A549 (cell line): ENCODE results near the gene MROH7. TPM values are rescaled to one million over a fixed set of nuclear protein-coding genes. Genes with fewer than 3 reads are reported as not detected.

ENCODE experiments used
- ATAC-seq, 2 experiments: fragments of 200-7000 bp in 1 of 2; fragments of >200 bp in 1 of 2; cut with Nextera tagmentation in 1 of 2; cut with Tn5 transposase in 1 of 2; 3 replicates each; pipeline versions ENCODE4 v1.8.0 to v1.9.1; 2018 to 2020; ENCODE audit warnings: mild to moderate bottlenecking in 1 of 2, moderate library complexity in 1 of 2
- CTCF ChIA-PET: fragments of 300-600 bp; sonication (Branson Sonifier 250); formaldehyde crosslinking; extraction: SDS; loops from one replicate; lab custom pipeline; 2021; ENCODE audit warnings: antibody characterized with exemption, inconsistent platforms; lab: Yijun Ruan, JAX
- POLR2A ChIA-PET: fragments of 350-600 bp; formaldehyde crosslinking; extraction: SDS; loops from one replicate; lab custom pipeline; 2021; ENCODE audit warnings: antibody characterized with exemption, inconsistent platforms; lab: Yijun Ruan, JAX
- DNase-seq, 2 experiments: peaks; one replicate each; pipeline versions ENCODE4 v3.0.0 to v3.0.0-alpha.2; 2011 to 2016; ENCODE audit warnings: low read depth in 1 of 2, low spot score in 1 of 2
- FAIRE-seq: peaks from 2 replicates; lab custom pipeline; 2011; peaks lifted over from hg19 to GRCh38; lab: Jason Lieb, UNC
- H3K27ac ChIP-seq, 2 experiments: fragments of >200 bp; sonication (Bioruptor Twin); formaldehyde crosslinking; 3 replicates each; pipeline ENCODE4 v1.5.1; 2016 to 2017
- H3K4me1 ChIP-seq: fragments of >200 bp; sonication (Bioruptor Twin); formaldehyde crosslinking; 3 replicates; pipeline ENCODE4 v1.6.1; 2016
- H3K4me2 ChIP-seq: fragments of >200 bp; sonication (Bioruptor Twin); formaldehyde crosslinking; 3 replicates; pipeline ENCODE4 v1.6.1; 2016
- H3K4me3 ChIP-seq: fragments of >200 bp; sonication (Bioruptor Twin); formaldehyde crosslinking; 3 replicates; pipeline ENCODE4 v1.5.1; 2016
- H3K9me3 ChIP-seq: fragments of >200 bp; sonication (Bioruptor Twin); formaldehyde crosslinking; 3 replicates; pipeline ENCODE4 v1.6.1; 2016
- BHLHE40 ChIP-seq: IDR thresholded peaks from 2 replicates; pipeline ENCODE4 v1.6.1; 2012; ENCODE audit warnings: low read depth, low read length, inconsistent platforms
- CTCF ChIP-seq: fragments of >200 bp; sonication (Bioruptor Twin); formaldehyde crosslinking; IDR thresholded peaks from 3 replicates; pipeline ENCODE4 v1.5.1; 2016
- ELK1 ChIP-seq: fragments of 150-350 bp; IDR thresholded peaks from 2 replicates; pipeline ENCODE4 v1.6.1; 2014; ENCODE audit warnings: low read depth, mild to moderate bottlenecking, low read length
- HOXA7 ChIP-seq: fragments of 250-450 bp; sonication (Bioruptor Pico); IDR thresholded peaks from 2 replicates; pipeline ENCODE4 v1.5.0; 2020; ENCODE audit warnings: mild to moderate bottlenecking, moderate library complexity
- NR3C1 ChIP-seq: fragments of >200 bp; sonication (Bioruptor Twin); formaldehyde crosslinking; IDR thresholded peaks from 3 replicates; pipeline ENCODE4 v1.6.1; 2017
- PBX3 ChIP-seq: IDR thresholded peaks from 2 replicates; pipeline ENCODE4 v1.6.1; 2012
- PHF8 ChIP-seq: fragments of 200-600 bp; sonication (generic); IDR thresholded peaks from 2 replicates; pipeline ENCODE4 v1.6.1; 2016; ENCODE audit warnings: low read depth, mild to moderate bottlenecking, antibody characterized with exemption, moderate library complexity, borderline replicate concordance
- POLR2A ChIP-seq: IDR thresholded peaks from 2 replicates; pipeline ENCODE4 v1.6.1; 2012; ENCODE audit warnings: mild to moderate bottlenecking, low read length
- RAD21 ChIP-seq, 2 experiments: fragments of >200 bp in 1 of 2; sonication (Bioruptor Twin) in 1 of 2; formaldehyde crosslinking in 1 of 2; IDR thresholded peaks in 1 of 2; conservative IDR thresholded peaks in 1 of 2; 2 replicates in 1 of 2; 3 replicates in 1 of 2; pipeline ENCODE4 v1.6.1; 2012 to 2018; ENCODE audit warnings: inconsistent platforms in 1 of 2
- RARB ChIP-seq: fragments of 250-450 bp; sonication (Bioruptor Pico); IDR thresholded peaks from 2 replicates; pipeline ENCODE4 v1.8.0; 2021; ENCODE audit warnings: mild to moderate bottlenecking, moderate library complexity
- REST ChIP-seq: fragments of 200-600 bp; sonication (generic); IDR thresholded peaks from 2 replicates; pipeline ENCODE4 v1.6.1; 2016; ENCODE audit warnings: antibody characterized with exemption, mild to moderate bottlenecking, moderate library complexity
- RNF2 ChIP-seq: fragments of 200-600 bp; sonication (generic); IDR thresholded peaks from 2 replicates; pipeline ENCODE4 v1.6.1; 2016; ENCODE audit warnings: low read depth, mild to moderate bottlenecking, antibody characterized with exemption, moderate library complexity, borderline replicate concordance
- SMC3 ChIP-seq: fragments of >200 bp; sonication (Bioruptor Twin); formaldehyde crosslinking; IDR thresholded peaks from 3 replicates; pipeline ENCODE4 v1.6.1; 2018; ENCODE audit warnings: inconsistent platforms
- SREBF2 ChIP-seq: fragments of 450-650 bp; IDR thresholded peaks from 2 replicates; pipeline ENCODE4 v1.6.1; 2014; ENCODE audit warnings: mild to moderate bottlenecking, moderate library complexity
- TFCP2L1 ChIP-seq: fragments of 250-450 bp; sonication (Bioruptor Pico); IDR thresholded peaks from 2 replicates; pipeline ENCODE4 v1.5.0; 2021; ENCODE audit warnings: mild to moderate bottlenecking
- TP53 ChIP-seq: fragments of 250-450 bp; sonication (Bioruptor Pico); IDR thresholded peaks from 2 replicates; pipeline ENCODE4 v1.5.0; 2021; ENCODE audit warnings: mild to moderate bottlenecking, moderate library complexity
- ZNF302 ChIP-seq: fragments of 250-450 bp; sonication (Bioruptor Pico); IDR thresholded peaks from 2 replicates; pipeline ENCODE4 v1.9.0; 2021; ENCODE audit warnings: inconsistent platforms, mild to moderate bottlenecking, moderate library complexity
- WGBS: methylation state at CpG from one replicate; pipeline ENCODE4 v1.1.6; 2017; ENCODE audit errors: missing lambda C conversion rate; 5-methylcytosine and 5-hydroxymethylcytosine counted together
- polyA plus RNA-seq, 4 experiments: library from polyadenylated mRNA; depleted of rRNA in 3 of 4; stranded (reverse); fragments of >200 nt; fragmentation: RNase III in 1 of 4; extraction: RNeasy Plus Mini Kit Qiagen cat#74134 plus additional on column Dnase treatment in 1 of 4; gene quantifications; 2 replicates in 3 of 4; 3 replicates in 1 of 4; pipeline ENCODE4 v1.2.3, GENCODE V29; 2011 to 2017
- TF ChIP-seq, protein P1 (sequence below): IDR thresholded peaks from 2 replicates; pipeline ENCODE4 v1.6.1; 2012; ENCODE audit warnings: low read depth, borderline replicate concordance

MROH7 gene
- polyA plus RNA-seq, 2 of the 4 experiments (the other 2 are of a cell fraction), result not detected

- H3K9me3 ChIP-seq, result no peaks in the 10 kb centered on the region
- peak; percentile 81 for TF ChIP-seq REST
- TF ChIP-seq POLR2A, result no peak
- TF ChIP-seq BHLHE40, result no peak
- TF ChIP-seq CTCF, result no peak
- TF ChIP-seq PBX3, result no peak
- FAIRE-seq, result no peak
- 4% methylated on average over 2 of the region's 2 CpGs for WGBS
- no peak for ATAC-seq
- POLR2A ChIA-PET, result interaction anchor here (0.9 kb wide), 1 partner anchor 10 kb away, joined by 3 read pairs; the partner anchor contains the start of gene TTC4
- H3K4me2 ChIP-seq, result no peak overlapping the region
- no peak for DNase-seq
- no peak overlapping the region for H3K27ac ChIP-seq
- CTCF ChIA-PET, result interaction anchor here (1.0 to 1.6 kb wide), 2 partner anchors 38 to 317 kb away, joined by 3 read pairs; no protein-coding TSS in a partner anchor
- no peak overlapping the region for H3K4me3 ChIP-seq
- no peaks in the 10 kb centered on the region for H3K4me1 ChIP-seq
Observed at GRCh38 chr1:54705153-54705552, 63.6 kb downstream of the MROH7 start.

DNA sequence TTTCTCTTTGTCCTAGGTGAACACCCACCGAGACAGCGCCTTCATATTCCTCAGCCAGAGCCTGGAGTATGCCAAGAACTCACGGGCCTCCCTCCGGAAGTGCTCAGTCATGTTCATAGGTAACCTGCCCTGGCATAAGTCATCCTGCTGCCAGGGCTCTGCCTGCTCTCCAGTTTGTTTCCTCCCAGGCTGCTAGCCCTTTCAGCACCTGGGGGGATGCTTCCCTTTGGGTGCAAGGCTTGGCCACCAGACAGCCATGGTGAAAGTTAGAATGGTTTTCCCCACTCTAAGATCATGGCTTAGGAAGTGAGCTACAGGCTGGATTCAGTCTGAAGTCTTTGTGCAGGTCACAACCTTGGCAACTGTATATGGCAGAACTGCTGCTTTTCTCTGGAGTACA, 64.8 kb downstream of the MROH7 start:
- DNase-seq (no peak), ATAC-seq (no peak), FAIRE-seq (no peak)
- H3K4me2 ChIP-seq, result no peak overlapping the region
- no peak for TF ChIP-seq ZNF302 (CRISPR knock-in tag)
- no peak for TF ChIP-seq RAD21 (conservative IDR thresholded peaks at IDR 0.05 in 1 of 2, IDR thresholded peaks at IDR 0.05 in 1 of 2)
- TF ChIP-seq RARB (CRISPR knock-in tag), result no peak
- TF ChIP-seq TP53, result no peak
- H3K4me3 ChIP-seq, result no peak overlapping the region
- no peak overlapping the region for H3K27ac ChIP-seq
- POLR2A ChIA-PET, result no interaction called here
- H3K4me1 ChIP-seq, result no peaks in the 10 kb centered on the region
- CTCF ChIA-PET, result interaction anchor here (0.6 kb wide), 1 partner anchor 32 kb away, joined by 3 read pairs; no protein-coding TSS in a partner anchor
- H3K9me3 ChIP-seq, result no peaks in the 10 kb centered on the region
- 25% methylated on average over 4 of the region's 4 CpGs for WGBS

GRCh38 chr1:54708385-54708784, 66.8 kb downstream of the MROH7 start:
- no peak overlapping the region for H3K4me3 ChIP-seq
- H3K4me1 ChIP-seq, result no peaks in the 10 kb centered on the region
- ATAC-seq, result no peak
- DNase-seq, result no peak
- FAIRE-seq, result no peak
- POLR2A ChIA-PET, result no interaction called here
- TF ChIP-seq NR3C1, result no peak
- no peak for TF ChIP-seq SREBF2
- no peak for TF ChIP-seq RNF2
- no peak for TF ChIP-seq PHF8
- TF ChIP-seq TFCP2L1 (CRISPR knock-in tag), result no peak
- TF ChIP-seq, protein P1, sequence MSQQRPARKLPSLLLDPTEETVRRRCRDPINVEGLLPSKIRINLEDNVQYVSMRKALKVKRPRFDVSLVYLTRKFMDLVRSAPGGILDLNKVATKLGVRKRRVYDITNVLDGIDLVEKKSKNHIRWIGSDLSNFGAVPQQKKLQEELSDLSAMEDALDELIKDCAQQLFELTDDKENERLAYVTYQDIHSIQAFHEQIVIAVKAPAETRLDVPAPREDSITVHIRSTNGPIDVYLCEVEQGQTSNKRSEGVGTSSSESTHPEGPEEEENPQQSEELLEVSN, result no peak
- TF ChIP-seq HOXA7, result no peak
- TF ChIP-seq PBX3, result no peak
- TF ChIP-seq SMC3, result no peak
- no peak for TF ChIP-seq RARB (CRISPR knock-in tag)
- TF ChIP-seq ELK1, result no peak
- TF ChIP-seq, all 56 proteins: peak for 0
- Histone ChIP-seq H3K27ac (no peak overlapping the region), H3K4me2 (no peak overlapping the region), H3K9me3 (no peaks in the 10 kb centered on the region)
- CTCF ChIA-PET, result interaction anchor here (1.0 kb wide), 1 partner anchor 17 kb away, joined by 3 read pairs; no protein-coding TSS in a partner anchor
